HCEC 1CT (cell line): ENCODE measurements around the gene ABLIM2.

ENCODE experiments used
- DNase-seq: peaks from one replicate; pipeline ENCODE4 v3.0.0-alpha.2; 2017

The ABLIM2 gene

GRCh38 chr4:8082517-8083055 lies 76.0 kb downstream of the ABLIM2 start:
- no peak for DNase-seq

DNA sequence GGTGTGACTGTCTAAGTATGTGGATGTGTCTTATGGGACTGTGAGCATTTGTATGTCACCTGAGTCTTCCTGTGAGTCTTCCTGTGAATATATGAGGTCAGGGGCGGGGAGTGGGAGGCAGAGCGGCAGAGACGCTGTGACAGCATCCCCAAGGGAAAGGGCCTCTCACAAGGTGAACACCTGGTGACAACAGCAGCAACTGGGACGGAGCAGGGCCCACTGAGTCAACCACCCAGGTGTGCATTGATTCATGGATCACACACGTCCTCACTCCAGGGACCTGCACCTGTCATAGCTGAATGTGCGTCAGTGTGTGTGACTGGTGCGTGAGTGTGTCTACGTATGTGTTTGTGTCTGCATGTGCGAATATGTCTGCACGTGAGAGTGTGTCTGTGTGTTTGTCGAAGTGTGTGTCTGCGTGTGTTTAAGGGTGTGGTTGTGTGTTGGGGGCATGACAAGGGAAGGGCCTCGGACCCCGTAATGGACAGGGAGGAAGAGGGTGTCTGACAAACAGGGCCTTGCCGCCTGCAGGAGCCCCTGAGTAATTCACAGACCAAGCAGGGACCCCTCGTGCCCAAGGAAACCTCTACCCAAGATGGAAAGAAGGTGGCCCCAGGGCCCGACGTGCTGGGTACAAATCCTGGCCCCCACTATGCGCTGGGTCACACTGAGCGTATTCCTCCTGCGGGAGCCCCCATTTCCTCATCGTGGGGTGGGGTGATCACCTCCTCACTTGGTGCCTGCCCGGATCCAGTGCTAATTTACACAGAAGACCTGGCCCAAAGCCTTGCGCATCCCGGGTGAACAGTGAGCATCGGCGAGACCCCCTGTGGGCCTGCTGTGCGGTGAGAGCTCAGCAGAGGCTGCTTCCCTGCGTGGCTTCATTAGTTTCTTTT lies 76.7 kb downstream of the ABLIM2 start:
- DNase-seq, result no peak

DNA sequence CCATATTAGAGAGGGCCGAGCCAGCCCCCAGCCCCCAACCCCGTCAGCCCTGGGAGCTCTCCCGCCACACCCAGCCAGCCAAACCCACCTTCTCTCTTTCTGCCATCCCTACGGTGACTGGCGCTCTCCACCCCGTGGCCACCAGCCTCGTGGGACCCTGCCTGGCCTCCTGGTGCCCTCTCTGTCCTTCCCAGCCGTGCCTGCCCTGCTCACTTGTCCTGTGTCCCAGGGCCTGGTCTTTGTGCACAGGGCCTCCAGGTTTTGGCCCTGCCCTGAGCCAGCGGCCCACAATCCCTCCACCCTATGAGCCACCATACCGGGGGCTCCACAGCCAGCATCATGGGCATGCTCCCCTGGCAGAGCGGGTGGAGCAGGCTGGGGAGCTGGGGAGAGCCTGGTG lies 77.4 kb downstream of the ABLIM2 start:
- DNase-seq, result no peak

GRCh38 chr4:8080754-8081065 lies 77.9 kb downstream of the ABLIM2 start:
- DNase-seq, result no peak

DNA sequence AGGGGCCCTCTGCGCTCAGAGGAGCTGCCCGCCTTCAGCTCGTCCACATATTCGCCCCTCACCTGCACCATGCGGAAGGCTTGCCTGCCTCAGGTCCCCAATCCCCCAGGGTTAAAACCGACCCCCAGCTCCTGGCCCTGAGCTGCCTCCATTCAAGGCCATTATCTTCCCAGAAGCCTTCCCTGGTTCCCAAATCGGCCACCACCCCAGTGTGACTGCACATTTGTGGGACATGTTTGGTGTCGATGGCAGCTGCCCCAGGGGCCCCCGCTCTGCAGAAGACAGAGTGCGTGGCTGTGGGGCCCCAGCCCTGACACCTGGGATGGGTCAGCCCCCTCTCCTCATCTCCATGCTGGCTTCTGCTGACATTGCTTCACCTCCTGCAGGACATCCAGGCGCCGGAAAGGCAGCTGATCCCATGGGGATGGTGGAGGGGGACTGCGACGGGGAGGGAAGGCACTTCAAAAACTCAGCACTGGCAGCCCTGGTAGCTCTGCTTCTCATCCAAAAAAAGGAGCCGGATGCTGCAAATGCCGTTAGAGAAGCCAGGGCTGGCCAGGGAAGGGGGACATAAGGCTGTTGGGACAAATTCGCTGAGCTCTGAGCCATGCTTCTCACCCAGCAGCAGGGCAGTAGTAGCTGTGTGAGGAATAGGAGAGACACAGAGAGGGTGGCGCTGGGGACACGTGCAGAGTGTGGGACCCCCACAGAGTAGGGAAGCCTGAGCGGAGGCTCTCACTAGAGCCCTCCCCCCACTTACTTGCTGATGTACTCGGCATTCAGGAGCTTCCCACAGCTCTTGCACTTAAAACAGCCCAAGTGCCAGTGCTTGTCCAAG lies 78.5 kb downstream of the ABLIM2 start:
- DNase-seq, result no peak

DNA sequence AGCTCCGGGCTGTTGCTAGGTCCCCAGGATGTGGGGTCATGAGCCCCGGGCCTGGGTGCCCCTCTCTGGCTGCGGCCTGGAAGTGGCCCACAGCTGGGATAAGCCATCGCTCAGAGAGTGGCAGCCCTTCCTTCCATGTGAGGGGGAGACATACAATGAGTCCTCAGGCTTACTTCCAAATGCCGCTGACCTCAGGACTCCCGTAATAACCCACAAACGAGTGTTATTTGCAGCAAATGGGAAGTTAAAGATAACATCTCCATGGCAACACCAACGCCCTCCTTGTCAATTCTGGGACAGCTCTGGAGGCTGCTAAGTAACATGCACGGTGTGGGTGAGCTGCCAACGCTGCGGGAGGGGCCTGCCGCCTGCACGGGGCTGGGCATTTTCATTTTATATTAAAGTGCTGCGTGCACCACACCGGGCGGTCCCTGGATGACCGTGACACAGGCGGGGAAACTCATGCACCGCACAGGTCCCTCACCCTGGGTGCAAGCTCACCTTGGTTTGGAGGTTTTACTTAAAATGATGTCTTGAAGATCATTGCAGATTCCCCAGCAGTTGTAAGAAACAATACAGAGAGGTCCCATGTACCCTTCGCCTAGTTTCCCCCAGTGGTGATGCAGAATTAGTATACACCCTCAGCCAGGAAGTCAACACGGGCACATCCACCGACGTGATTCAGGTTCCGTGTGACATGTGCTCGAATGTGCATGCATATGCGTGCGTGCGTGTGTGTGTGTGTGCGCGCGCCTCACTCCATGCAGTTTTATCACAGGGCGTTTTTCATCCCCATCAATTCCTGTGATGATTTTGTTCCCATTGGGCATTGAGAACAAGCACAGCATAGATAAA lies 79.4 kb downstream of the ABLIM2 start:
- no peak for DNase-seq

GRCh38 chr4:8078610-8079015 lies 80.0 kb downstream of the ABLIM2 start:
- DNase-seq, result no peak

GRCh38 chr4:8078109-8078494 lies 80.5 kb downstream of the ABLIM2 start:
- DNase-seq, result no peak

GRCh38 chr4:8077181-8078108 lies 81.2 kb downstream of the ABLIM2 start:
- no peak for DNase-seq

- DNase-seq, result no peak
Observed at GRCh38 chr4:8076023-8076422, 82.6 kb downstream of the ABLIM2 start.

DNA sequence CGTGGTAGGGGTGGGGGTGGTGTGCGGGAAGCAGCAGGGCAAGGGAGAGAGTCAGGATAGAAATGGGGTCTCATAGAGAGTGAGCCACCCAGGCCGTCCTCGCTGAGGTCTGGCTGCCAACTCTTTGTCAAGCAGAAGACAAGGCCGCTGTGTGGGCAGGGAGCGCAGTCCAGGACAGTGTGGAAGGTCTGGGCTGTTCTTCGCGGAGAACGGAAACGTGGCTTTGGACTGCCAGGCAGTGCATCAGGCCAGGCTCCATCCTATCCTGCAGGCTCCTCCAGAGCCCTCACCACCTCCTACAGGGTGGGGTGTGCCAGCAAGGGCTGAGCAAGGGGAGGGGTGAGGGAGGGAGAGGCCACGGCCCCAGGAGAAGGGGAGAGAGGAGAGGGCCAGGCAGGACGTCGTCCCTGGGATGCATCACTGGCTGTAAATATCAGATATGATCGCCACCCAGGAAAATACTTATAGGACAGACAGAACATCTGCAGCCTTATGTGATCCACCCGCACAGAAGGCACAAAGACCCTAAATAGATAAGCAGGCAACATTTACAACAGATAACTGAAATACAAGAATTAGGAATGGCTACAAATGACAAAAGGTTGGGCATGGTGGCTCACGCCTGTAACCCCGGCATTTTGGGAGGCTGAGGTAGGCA lies 85.3 kb downstream of the ABLIM2 start:
- no peak for DNase-seq

DNA sequence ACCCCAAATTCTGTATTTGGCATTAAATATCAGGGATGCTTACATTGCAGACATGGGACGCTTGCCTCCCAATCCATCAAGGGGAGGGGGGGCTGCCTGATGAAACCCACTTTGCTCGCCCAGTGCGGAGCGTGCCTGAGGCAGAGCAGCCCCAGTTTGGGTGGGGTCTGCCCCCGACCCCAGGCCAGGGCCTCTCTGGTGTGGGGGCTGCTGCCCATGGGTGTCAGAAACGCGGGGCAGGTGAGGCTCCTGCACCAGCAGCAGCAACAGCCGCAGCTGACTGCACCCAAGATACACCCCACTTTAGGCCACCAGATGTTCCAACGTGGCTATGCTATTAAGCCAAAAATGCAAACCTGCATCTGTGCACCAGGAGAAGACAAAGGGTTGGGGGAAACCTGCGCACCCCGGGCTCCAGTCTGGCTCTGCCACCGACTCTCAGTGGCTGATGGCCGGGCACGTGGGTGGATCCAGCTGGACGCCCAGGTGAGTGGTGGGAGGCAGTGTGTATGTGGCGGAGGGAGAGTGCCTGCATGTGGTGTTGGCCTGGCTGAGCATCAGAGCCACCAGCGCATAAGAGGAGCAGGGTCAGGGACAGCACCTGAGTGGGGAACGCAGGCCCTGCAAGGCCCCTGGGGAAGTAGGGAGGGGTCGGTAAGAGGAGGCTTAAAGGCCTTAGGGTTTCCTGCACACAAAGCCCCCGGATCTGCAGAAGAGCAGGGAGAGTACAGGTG lies 86.2 kb downstream of the ABLIM2 start:
- DNase-seq, result no peak

GRCh38 chr4:8071766-8072165 lies 86.8 kb downstream of the ABLIM2 start:
- DNase-seq, result no peak

- DNase-seq, result no peak
Observed at GRCh38 chr4:8070736-8071718, 87.6 kb downstream of the ABLIM2 start.

- no peak for DNase-seq
Observed at GRCh38 chr4:8069102-8069752, 89.4 kb downstream of the ABLIM2 start.

- DNase-seq, result no peak
Observed at GRCh38 chr4:8067945-8068896, 90.4 kb downstream of the ABLIM2 start.

DNA sequence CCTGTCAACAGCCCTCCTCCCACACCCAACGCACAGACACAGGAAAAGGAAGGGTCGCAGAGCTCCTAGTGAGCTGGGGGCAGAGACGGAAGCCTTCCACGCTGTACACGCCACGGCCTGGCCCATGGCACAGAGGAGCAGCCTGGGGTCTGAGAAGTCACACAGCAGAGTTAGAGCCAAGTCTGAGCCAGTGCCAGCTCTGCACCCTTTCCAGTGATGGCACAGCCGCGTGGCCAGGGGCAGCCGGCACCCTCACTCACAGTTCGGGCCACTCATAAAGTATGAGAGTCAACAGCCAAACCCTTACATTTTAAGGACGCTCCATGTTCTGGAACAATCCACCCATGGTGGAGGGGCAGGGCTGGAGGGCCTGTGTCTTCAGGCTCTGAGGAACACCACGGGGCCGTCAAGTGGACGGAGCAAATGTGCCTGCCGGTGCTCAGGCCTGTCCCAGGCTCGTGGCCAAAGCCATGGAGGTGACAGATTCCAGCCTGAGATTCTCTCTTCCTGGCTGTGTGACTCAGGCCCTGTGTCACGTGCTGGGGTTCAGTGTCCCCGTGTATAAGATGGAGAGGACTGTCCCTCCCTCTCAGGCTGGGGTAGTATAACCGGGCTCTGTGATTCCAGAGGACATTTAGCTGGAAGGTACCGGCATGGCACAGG lies 91.2 kb downstream of the ABLIM2 start:
- no peak for DNase-seq
